Transverse colon (tissue), 4 donors: ENCODE measurements around the gene GREB1L.

Experiments
- CTCF ChIP-seq, 5 experiments: fragments of 200-600 bp in 3 of 5; fragments of 450-650 bp in 2 of 5; sonication (generic) in 3 of 5; IDR thresholded peaks; 1 replicate in 2 of 5; 2 replicates in 3 of 5; pipeline ENCODE4 v1.5.1; 2016 to 2017; ENCODE audit warnings: antibody characterized with exemption in 5 of 5, inconsistent platforms in 3 of 5, mild to moderate bottlenecking in 2 of 5, moderate library complexity in 1 of 5
- EP300 ChIP-seq: sonication (generic); formaldehyde crosslinking; IDR thresholded peaks from one replicate; pipeline ENCODE4 v1.6.1; 2017; ENCODE audit warnings: antibody characterized with exemption, low read depth
- POLR2A ChIP-seq: fragments of 450-650 bp; IDR thresholded peaks from one replicate; pipeline ENCODE4 v1.6.1; 2016; ENCODE audit warnings: antibody characterized with exemption, mild to moderate bottlenecking, moderate library complexity
- POLR2AphosphoS5 ChIP-seq, 3 donors: sonication (generic); formaldehyde crosslinking; IDR thresholded peaks; one replicate each; pipeline ENCODE4 v1.6.1; 2016; ENCODE audit warnings: antibody characterized with exemption in 3 of 3

- TF ChIP-seq CTCF (IDR thresholded peaks at IDR 0.05) (no peak), POLR2A (no peak), EP300 (no peak), POLR2AphosphoS5 (IDR thresholded peaks at IDR 0.05) (no peak)
Measured at GRCh38 chr18:21364471-21364870, 122.4 kb downstream of the GREB1L start.
